Mesenteric fat pad (tissue), 1 donor: Measurements from ENCODE around the gene KIAA0513. TPM values are rescaled to one million over a fixed set of nuclear protein-coding genes. Genes with fewer than 3 reads are reported as not detected.

Experiments
- DNase-seq: peaks from one replicate; pipeline ENCODE4 v3.0.0-alpha.2; 2020; ENCODE audit warnings: low spot score
- total RNA-seq: library from RNA; stranded (reverse); fragmentation: NEBNext Ultra II Directional; extraction: Animal tissue kit (Norgen Biotek cat#: 25700); gene quantifications from one replicate; pipeline ENCODE4 v1.2.1, GENCODE V29; 2021
- donor health status: DM: yes; HTN: yes; CAD: no.

The KIAA0513 gene
- total RNA-seq, 1 donor from 2014 or later: 12.7 TPM

GRCh38 chr16:85129876-85130704 is 102.5 kb downstream of the KIAA0513 start:
- no peak for DNase-seq

DNA sequence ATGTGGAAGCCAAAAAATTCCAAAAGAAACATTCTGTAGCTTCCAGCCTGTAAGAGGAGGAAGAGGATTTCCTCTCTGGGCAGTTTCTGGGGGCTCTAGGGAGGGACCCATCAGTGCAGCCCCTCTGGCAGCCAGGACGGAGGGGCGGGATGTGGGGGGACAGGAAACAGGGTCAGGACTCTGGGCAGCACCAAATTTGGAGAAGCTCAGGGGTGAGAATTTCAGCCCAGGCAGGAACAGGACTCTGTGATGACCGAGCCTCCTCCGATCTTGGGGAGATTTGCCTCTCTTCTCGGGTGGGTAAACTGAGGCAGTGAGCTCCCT is 103.1 kb downstream of the KIAA0513 start:
- no peak for DNase-seq

- no peak for DNase-seq
Observed at GRCh38 chr16:85132456-85133289, 105.1 kb downstream of the KIAA0513 start.

GRCh38 chr16:85133290-85133599 is 105.7 kb downstream of the KIAA0513 start:
- no peak for DNase-seq

DNA sequence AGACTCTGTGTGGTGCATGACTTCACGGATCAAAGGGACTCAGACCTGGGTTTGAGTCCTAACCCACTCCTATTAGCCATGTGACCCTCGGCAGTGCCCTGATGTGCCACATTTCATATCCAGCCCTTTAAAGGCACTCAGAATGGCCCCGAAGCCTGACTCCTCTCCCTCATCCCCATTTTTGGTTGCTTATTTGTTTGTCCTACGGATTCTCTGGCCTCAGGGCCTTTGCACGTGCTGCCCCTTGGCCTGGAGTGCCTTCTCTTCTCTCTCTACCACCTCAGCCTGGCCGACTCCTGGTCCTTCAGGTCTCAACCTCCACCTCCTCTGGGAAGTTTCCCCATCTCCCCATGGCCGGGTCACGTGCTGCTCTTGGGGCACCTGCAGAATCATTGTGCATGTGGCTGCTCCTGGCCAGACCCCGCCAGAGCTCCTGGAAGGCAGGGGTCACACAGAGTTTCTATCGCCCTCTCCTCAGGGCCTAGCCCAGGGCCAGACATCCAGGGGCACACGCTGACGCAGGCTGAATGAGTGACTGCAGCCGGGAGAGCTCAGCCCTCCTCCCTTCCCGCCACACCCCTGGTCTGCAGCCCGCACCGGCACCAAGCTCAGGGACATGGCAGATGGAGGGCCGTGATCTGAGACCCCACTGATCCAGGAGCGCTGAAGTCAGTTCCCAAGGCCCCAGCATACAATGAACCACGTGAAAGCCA is 106.6 kb downstream of the KIAA0513 start:
- DNase-seq: no peak

GRCh38 chr16:85134789-85135142 is 107.2 kb downstream of the KIAA0513 start:
- DNase-seq: no peak

DNA sequence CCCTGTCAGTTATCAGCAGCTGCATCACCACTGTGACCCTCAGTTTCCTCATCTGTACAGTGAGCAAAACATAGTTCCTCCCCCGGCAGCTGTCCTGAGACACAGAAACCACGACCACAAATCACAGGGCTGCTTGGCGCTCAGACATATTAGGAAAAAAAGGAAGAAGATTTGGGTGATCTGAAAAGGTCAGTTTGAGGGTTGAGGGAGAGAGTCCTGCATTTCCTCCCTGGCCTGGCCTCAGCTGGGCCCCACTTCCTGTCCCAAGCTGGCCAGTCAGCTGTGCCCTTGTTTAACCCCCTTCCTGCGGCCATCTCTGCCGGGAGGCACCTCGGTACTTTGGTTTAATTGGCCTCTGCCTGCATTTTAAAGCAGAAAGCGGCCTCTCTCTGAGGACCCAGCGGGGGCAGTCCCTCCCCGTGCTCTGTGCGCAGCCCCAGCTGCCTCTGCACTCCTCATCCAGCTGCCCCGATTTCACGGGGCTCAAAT is 108.7 kb downstream of the KIAA0513 start:
- DNase-seq: no peak

DNA sequence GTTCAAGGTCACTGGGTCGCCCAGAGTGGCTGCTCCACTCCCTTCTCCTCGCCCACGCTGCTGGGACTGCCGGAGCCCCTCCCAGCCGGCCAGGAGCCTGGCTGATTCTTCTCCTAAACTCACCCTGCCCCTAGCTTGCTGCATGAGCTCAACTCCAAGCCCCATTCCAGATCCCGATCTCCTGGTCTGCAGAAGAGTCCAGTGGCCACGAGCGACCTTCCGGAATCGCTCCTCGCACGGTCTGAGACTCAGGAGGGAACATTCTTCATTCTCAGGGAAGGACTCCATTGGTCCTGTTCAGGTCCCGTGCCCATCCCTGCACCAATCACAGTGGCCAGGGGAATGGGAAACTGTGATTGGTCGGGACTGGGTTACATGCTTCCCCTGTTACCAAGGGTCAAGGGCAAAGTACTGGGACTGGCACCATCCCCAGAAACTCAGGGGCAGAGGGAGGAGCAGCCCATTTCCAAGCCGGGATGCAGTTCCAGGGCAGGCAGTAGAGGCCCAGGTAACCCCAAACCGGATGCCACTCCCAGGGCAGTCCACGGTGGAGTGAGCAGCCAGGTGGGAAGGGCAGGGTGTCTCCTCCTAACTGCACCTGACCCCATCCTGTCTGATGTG is 109.2 kb downstream of the KIAA0513 start:
- no peak for DNase-seq

GRCh38 chr16:85137323-85138072 is 109.9 kb downstream of the KIAA0513 start:
- DNase-seq: peak; percentile 97

DNA sequence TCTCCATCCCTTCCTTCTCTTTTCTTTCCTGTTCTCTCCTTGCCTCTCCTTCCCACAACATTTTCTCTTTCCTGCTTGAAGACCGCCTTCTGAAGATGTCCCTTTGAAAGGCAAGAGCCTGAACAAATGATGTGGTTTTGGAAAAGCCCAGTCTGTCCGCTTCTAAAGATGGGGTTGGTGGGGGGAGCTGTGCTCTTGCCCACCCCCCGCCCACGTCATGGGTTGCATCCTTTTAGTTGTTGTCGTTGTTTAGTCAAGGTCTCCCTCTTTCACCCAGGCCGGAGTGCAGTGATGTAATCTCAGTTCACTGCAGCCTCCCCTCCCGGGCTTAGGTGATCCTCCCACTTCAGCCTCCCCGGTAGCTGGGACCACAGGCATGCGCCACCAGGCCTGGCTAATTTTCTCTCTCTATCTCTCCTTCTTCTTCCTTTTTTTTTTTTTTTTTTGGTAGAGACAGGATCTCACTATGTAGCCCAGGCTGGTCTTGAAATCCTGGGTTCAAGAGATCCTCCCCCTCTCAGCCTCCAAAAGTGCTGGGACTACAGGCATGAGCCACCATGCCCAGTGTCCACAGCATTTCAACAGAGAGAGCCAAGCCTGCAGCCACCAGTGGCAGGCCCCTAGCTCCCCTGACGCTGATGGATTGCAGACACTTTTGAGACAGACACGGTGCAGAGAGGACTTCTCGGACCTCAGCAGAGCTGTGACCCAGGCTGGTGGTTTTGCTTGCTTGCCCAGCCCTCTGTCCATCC is 110.7 kb downstream of the KIAA0513 start:
- no peak for DNase-seq

GRCh38 chr16:85138825-85139627 is 111.4 kb downstream of the KIAA0513 start:
- DNase-seq: no peak

- DNase-seq: no peak
Observed at GRCh38 chr16:85139881-85140339, 112.3 kb downstream of the KIAA0513 start.

- no peak for DNase-seq
Observed at GRCh38 chr16:85140455-85141012, 112.9 kb downstream of the KIAA0513 start.

- DNase-seq: no peak
Observed at GRCh38 chr16:85141491-85142128, 114.0 kb downstream of the KIAA0513 start.

DNA sequence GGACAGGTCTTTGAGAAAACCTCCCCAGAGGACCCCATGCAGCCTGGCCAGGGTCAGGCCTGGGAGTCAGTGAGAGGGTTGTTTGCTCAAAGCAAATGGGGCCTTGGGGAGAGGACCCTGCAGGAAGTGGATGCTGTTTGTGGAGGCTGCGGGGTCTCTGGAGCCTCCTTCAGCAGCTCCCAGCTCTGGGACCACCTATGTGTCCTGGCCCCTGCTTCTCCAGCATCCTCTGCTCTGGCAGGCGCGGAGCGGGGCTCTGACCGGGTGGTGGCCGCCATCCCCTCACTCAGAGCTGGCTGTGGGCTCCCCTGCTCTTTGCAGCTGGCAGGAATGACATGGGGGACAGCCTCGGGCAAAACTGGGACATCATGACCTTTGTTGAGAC is 114.5 kb downstream of the KIAA0513 start:
- no peak for DNase-seq

GRCh38 chr16:85142771-85143211 is 115.2 kb downstream of the KIAA0513 start:
- DNase-seq: no peak
